Heart left ventricle (tissue), 16 donors: ENCODE data around the gene TAS1R2. TPM values are rescaled to one million over a fixed set of nuclear protein-coding genes. Genes with fewer than 3 reads are reported as not detected.

Source experiments
- ATAC-seq, 4 donors: fragments of 200-7000 bp; cut with Tn5 transposase; one replicate each; pipeline ENCODE4 v1.9.1; 2020 to 2022; ENCODE audit warnings: moderate library complexity in 4 of 4, mild to moderate bottlenecking in 3 of 4, moderate number of reproducible peaks in 1 of 4
- DNase-seq, 5 donors: peaks; one replicate each; pipeline ENCODE4 v3.0.0-alpha.2; 2020
- H3K27ac ChIP-seq, 12 donors: fragments of 200-600 bp; sonication (generic) in 4 of 12; one replicate each; pipeline versions ENCODE4 v1.5.0 to v1.8.0; 2016 to 2022; ENCODE audit warnings: mild to moderate bottlenecking in 2 of 12
- H3K27me3 ChIP-seq, 9 donors: fragments of 200-600 bp; sonication (generic) in 2 of 9; one replicate each; pipeline versions ENCODE4 v1.5.1 to v1.8.0; 2016 to 2022; ENCODE audit warnings: mild to moderate bottlenecking in 3 of 9
- H3K36me3 ChIP-seq, 9 donors: fragments of 200-600 bp; sonication (generic) in 2 of 9; one replicate each; pipeline versions ENCODE4 v1.5.0 to v1.8.0; 2018 to 2022; ENCODE audit warnings: mild to moderate bottlenecking in 2 of 9
- H3K4me1 ChIP-seq, 12 donors: fragments of 200-600 bp; sonication (generic) in 4 of 12; one replicate each; pipeline versions ENCODE4 v1.5.0 to v1.8.0; 2016 to 2022; ENCODE audit warnings: mild to moderate bottlenecking in 3 of 12
- H3K4me3 ChIP-seq, 12 donors: fragments of 200-600 bp; sonication (generic) in 4 of 12; one replicate each; pipeline versions ENCODE4 v1.5.0 to v1.8.0; 2017 to 2022; ENCODE audit warnings: mild to moderate bottlenecking in 9 of 12, moderate library complexity in 4 of 12
- H3K9me3 ChIP-seq, 12 donors: fragments of 200-600 bp; sonication (generic) in 4 of 12; one replicate each; pipeline versions ENCODE4 v1.5.0 to v1.8.0; 2016 to 2022; ENCODE audit warnings: mild to moderate bottlenecking in 1 of 12
- CTCF ChIP-seq, 12 donors: fragments of 200-600 bp; sonication (generic) in 4 of 12; IDR thresholded peaks; one replicate each; pipeline versions ENCODE4 v1.5.0 to v1.8.0; 2018 to 2022; ENCODE audit warnings: antibody characterized with exemption in 12 of 12, mild to moderate bottlenecking in 5 of 12
- POLR2A ChIP-seq, 2 donors: fragments of 450-650 bp; IDR thresholded peaks; one replicate each; pipeline ENCODE4 v1.6.1; 2017; ENCODE audit warnings: antibody characterized with exemption in 2 of 2, mild to moderate bottlenecking in 2 of 2, moderate library complexity in 2 of 2
- WGBS, 4 donors: extraction: QIAGEN DNeasy Blood & Tissue Kit in 2 of 4; methylation state at CpG; one replicate each; pipeline versions ENCODE4 v1.1.5 to v1.1.7; 2013 to 2018; 5-methylcytosine and 5-hydroxymethylcytosine counted together
- intact Hi-C, 10 donors: fragments of 100-400 bp; cut with DNase I; formaldehyde crosslinking; loops; one replicate each; pipeline versions ENCODE4 v1.11.1 to v1.14.2; 2022
- polyA plus RNA-seq, 2 donors: library from polyadenylated mRNA; stranded (reverse); fragments of 200-250 nt; gene quantifications; one replicate each; pipeline ENCODE4 v1.2.3, GENCODE V29; 2013
- total RNA-seq, 9 donors: library from RNA; depleted of rRNA in 2 of 9; stranded (reverse); fragments of >200 nt in 2 of 9; fragmentation: NEBNext Ultra II Directional in 3 of 9; extraction: Animal tissue kit (Norgen Biotek cat#: 25700) in 3 of 9; gene quantifications; one replicate each; pipeline versions ENCODE4 v1.1.0 to v1.2.4, GENCODE V29; 2016 to 2023
- donor health status: ischemic (EF 13 %, LVEDD 7.1; RV severe dilation, severe dysfunction).
- donor health status: healthy with polysubstance abuse.
- donor health status: DM: no; HTN: yes; CAD: no.
- donor health status: DM: no; HTN: no; CAD: no.
- donor health status: ischemic (EF 25% LVEDD 6.9; RV normal size, moderate dysfunction).
- donor health status: ischemic (EF 25% LVEDD 5.7; RV mildly dilated, moderate dysfunction).
- donor health status: healthy.
- donor health status: DM: yes; HTN: yes; CAD: no.
- donor health status: ischemic (EF 35%, LVEDD 5.7; RV mildly dilated, moderate dysfunction).
- donor health status: nonischemic (EF 11% LVEDD 7.7; RV severe dilation, severe dysfunction).
- donor health status: DM: yes; HTN: yes; CAD: no.
- donor health status: PGD.
- donor health status: ischemic (EF 29% LVEDD 5.4; RV normal size, mild dysfunction).
- donor health status: nonischemic (EF 23%, LVEDD 6.1; RV moderate dilation, normal function).

TAS1R2 gene
- total and polyA plus RNA-seq, 11 donors, result not detected

GRCh38 chr1:18861082-18861481, 1.6 kb upstream of the TAS1R2 start:
- WGBS, 4 donors, result 72 to 78% (median 75%) methylated on average over 9 of the region's 9 CpGs

GRCh38 chr1:18858070-18858688, 1.3 kb downstream of the TAS1R2 start:
- TF ChIP-seq POLR2A (IDR thresholded peaks at IDR 0.05), result no peak
- TF ChIP-seq CTCF (IDR thresholded peaks at IDR 0.05), result no peak
- Histone ChIP-seq H3K27me3 (peaks cover 0 to 20% (median 0%) of the 10 kb centered on the region in 9 donors), H3K9me3 (no peaks in the 10 kb centered on the region), H3K4me3 (no peak overlapping the region), H3K36me3 (no peaks in the 10 kb centered on the region), H3K4me1 (no peaks in the 10 kb centered on the region), H3K27ac (no peak overlapping the region)
- DNase-seq (no peak), ATAC-seq (no peak)
- intact Hi-C loops, result no loop called here
- 89 to 91% (median 90%) methylated on average over 7 of the region's 7 CpGs for WGBS, 4 donors

More at GRCh38 chr1:18861082-18861481, 1.6 kb upstream of the TAS1R2 start:
- no peaks in the 10 kb centered on the region for H3K9me3 ChIP-seq
- H3K36me3 ChIP-seq, result no peaks in the 10 kb centered on the region
- DNase-seq (no peak), ATAC-seq (no peak)
- TF ChIP-seq POLR2A (IDR thresholded peaks at IDR 0.05) (no peak), CTCF (IDR thresholded peaks at IDR 0.05) (no peak)
- H3K27me3 ChIP-seq, result peaks cover 0 to 10% (median 0%) of the 10 kb centered on the region in 9 donors
- no peaks in the 10 kb centered on the region for H3K4me1 ChIP-seq
- H3K27ac ChIP-seq, result no peak overlapping the region
- H3K4me3 ChIP-seq, result no peak overlapping the region
- intact Hi-C loops, result no loop called here

- intact Hi-C loops, result no loop called here
- WGBS, 4 donors, result 90 to 93% (median 92%) methylated on average over 1 of the region's 1 CpG
Observed at GRCh38 chr1:18856435-18856834, 3.0 kb downstream of the TAS1R2 start.

GRCh38 chr1:18855573-18855972, 3.9 kb downstream of the TAS1R2 start:
- intact Hi-C loops, result no loop called here
- DNase-seq (no peak), ATAC-seq (no peak)
- H3K27me3 ChIP-seq, result peaks cover 0 to 29% (median 0%) of the 10 kb centered on the region in 9 donors
- H3K36me3 ChIP-seq, result no peaks in the 10 kb centered on the region
- no peaks in the 10 kb centered on the region for H3K4me1 ChIP-seq
- H3K9me3 ChIP-seq, result no peaks in the 10 kb centered on the region
- H3K27ac ChIP-seq, result no peak overlapping the region
- no peak for TF ChIP-seq POLR2A (IDR thresholded peaks at IDR 0.05)
- no peak for TF ChIP-seq CTCF (IDR thresholded peaks at IDR 0.05)
- 56 to 75% (median 65%) methylated on average over 6 of the region's 6 CpGs for WGBS, 4 donors
- no peak overlapping the region for H3K4me3 ChIP-seq

More at GRCh38 chr1:18856435-18856834, 3.0 kb downstream of the TAS1R2 start:
- H3K4me1 ChIP-seq, result no peaks in the 10 kb centered on the region
- no peaks in the 10 kb centered on the region for H3K36me3 ChIP-seq
- DNase-seq (no peak), ATAC-seq (no peak)
- H3K4me3 ChIP-seq, result no peak overlapping the region
- H3K9me3 ChIP-seq, result no peaks in the 10 kb centered on the region
- no peak for TF ChIP-seq POLR2A (IDR thresholded peaks at IDR 0.05)
- TF ChIP-seq CTCF (IDR thresholded peaks at IDR 0.05), result no peak
- no peak overlapping the region for H3K27ac ChIP-seq
- peaks cover 0 to 29% (median 0%) of the 10 kb centered on the region in 9 donors for H3K27me3 ChIP-seq
